Measurements from ENCODE around the gene EYA3.
A peak's percentile ranks its signal among the peaks of the same experiment; 100 is the strongest.

EYA3 gene

GRCh38 chr1:28032281-28032680 is 56.1 kb downstream of the EYA3 start:
- H3K4me3 ChIP-seq (replicated peaks; ENCODE audit: low read depth, low read length): no peak overlapping the region
- no peak for TF ChIP-seq CTCF (IDR thresholded peaks at IDR 0.05; ENCODE audit: low read length, missing control alignments)
- no peak for DNase-seq (ENCODE audit: low read depth)

- no peak for TF ChIP-seq CTCF (IDR thresholded peaks at IDR 0.05; ENCODE audit: low read length, missing control alignments)
- DNase-seq (ENCODE audit: low read depth): peak; percentile 25
- no peak overlapping the region for H3K4me3 ChIP-seq (replicated peaks; ENCODE audit: low read depth, low read length)
Observed at GRCh38 chr1:28031173-28031572, 57.2 kb downstream of the EYA3 start.

GRCh38 chr1:28028873-28029654 is 59.3 kb downstream of the EYA3 start:
- peak; percentile 61 for DNase-seq (ENCODE audit: low read depth)
- TF ChIP-seq CTCF (IDR thresholded peaks at IDR 0.05; ENCODE audit: low read length, missing control alignments): no peak
- no peak overlapping the region for H3K4me3 ChIP-seq (replicated peaks; ENCODE audit: low read depth, low read length)

GRCh38 chr1:28027660-28028059 is 60.8 kb downstream of the EYA3 start:
- no peak for TF ChIP-seq CTCF (IDR thresholded peaks at IDR 0.05; ENCODE audit: low read length, missing control alignments)
- no peak for DNase-seq (ENCODE audit: low read depth)
- no peak overlapping the region for H3K4me3 ChIP-seq (replicated peaks; ENCODE audit: low read depth, low read length)

GRCh38 chr1:28027238-28027637 is 61.2 kb downstream of the EYA3 start:
- no peak for DNase-seq (ENCODE audit: low read depth)
- TF ChIP-seq CTCF (IDR thresholded peaks at IDR 0.05; ENCODE audit: low read length, missing control alignments): no peak
- H3K4me3 ChIP-seq (replicated peaks; ENCODE audit: low read depth, low read length): no peak overlapping the region

GRCh38 chr1:28026329-28026728 is 62.1 kb downstream of the EYA3 start:
- no peak overlapping the region for H3K4me3 ChIP-seq (replicated peaks; ENCODE audit: low read depth, low read length)
- DNase-seq (ENCODE audit: low read depth): no peak
- no peak for TF ChIP-seq CTCF (IDR thresholded peaks at IDR 0.05; ENCODE audit: low read length, missing control alignments)

GRCh38 chr1:28021064-28021463 is 67.3 kb downstream of the EYA3 start:
- DNase-seq (ENCODE audit: low read depth): peak; percentile 42
- no peak overlapping the region for H3K4me3 ChIP-seq (replicated peaks; ENCODE audit: low read depth, low read length)
- TF ChIP-seq CTCF (IDR thresholded peaks at IDR 0.05; ENCODE audit: low read length, missing control alignments): no peak

Data from fibroblast of pulmonary artery (primary cell).